AG04450 (cell line): ENCODE data around the gene ST8SIA2. TPM values are rescaled to one million over a fixed set of nuclear protein-coding genes. Genes with fewer than 3 reads are reported as not detected.

Experiments
- CTCF ChIA-PET: fragments of 300-600, 350-600 bp; formaldehyde crosslinking; extraction: SDS; loops from one replicate; lab custom pipeline; 2022; ENCODE audit warnings: antibody characterized with exemption, inconsistent platforms; lab: Charles Lee
- POLR2A ChIA-PET: fragments of 350-600 bp; formaldehyde crosslinking; extraction: SDS; loops from one replicate; lab custom pipeline; 2021; ENCODE audit warnings: antibody characterized with exemption, inconsistent platforms; lab: Yijun Ruan, JAX
- DNase-seq: peaks from one replicate; pipeline ENCODE4 v3.0.0-alpha.2; 2011; ENCODE audit warnings: low read depth, low spot score
- H3K27ac ChIP-seq: one replicate; pipeline ENCODE4 v1.5.1; 2012; ENCODE audit warnings: low read depth, low read length, control low read depth
- H3K27me3 ChIP-seq: one replicate; pipeline ENCODE4 v1.6.0; 2012; ENCODE audit warnings: low read length; ENCODE audit not compliant: control insufficient read depth, insufficient read depth
- H3K4me3 ChIP-seq: 2 replicates; pipeline ENCODE4 v1.5.1; 2011; ENCODE audit warnings: mild to moderate bottlenecking, low read depth, low read length, control low read depth
- H3K9me3 ChIP-seq: 2 replicates; pipeline ENCODE4 v1.5.1; 2012; ENCODE audit warnings: low read length; ENCODE audit not compliant: control insufficient read depth, insufficient read depth
- CTCF ChIP-seq: IDR thresholded peaks from 2 replicates; pipeline ENCODE4 v1.5.1; 2011; ENCODE audit warnings: low read depth, low read length, control low read depth, inconsistent platforms
- polyA plus RNA-seq: library from polyadenylated mRNA; depleted of rRNA; stranded (reverse); fragments of >200 nt; gene quantifications from 2 replicates; pipeline ENCODE4 v1.2.3, GENCODE V29; 2011

Gene ST8SIA2
- polyA plus RNA-seq, 1 experiment: 0.21 TPM

DNA sequence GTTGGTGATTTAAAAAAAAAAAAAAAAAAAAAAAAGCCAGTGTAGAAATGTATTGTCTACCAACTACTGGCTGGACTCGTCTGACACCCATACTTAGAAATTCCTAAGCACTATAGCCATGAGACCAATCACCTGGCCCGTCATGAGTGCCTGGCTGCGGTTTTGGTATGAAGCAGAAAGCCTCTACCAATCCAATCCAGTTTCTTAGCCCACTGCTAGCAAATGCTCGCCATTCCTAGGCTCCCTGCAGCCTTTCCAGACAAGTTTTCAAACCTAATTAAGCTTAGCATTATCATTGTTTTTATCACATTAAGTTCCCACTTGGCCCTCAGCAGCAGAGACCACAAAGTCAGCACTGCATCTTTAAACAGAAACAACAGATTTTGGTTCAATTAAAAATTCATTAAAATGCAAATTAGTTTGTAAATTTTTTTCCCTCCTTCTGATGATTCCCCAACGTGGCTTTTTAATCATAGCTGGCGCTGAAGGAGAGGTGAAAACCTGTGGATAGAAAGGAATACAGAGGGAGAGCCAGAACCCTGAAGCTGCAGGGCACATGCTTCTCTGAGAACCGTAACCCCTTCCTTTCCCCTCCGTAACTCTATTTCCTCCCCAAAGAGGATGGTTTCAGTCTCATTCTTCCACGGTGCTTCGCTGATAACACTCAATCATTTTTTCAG, 32.2 kb upstream of the ST8SIA2 start:
- no peak for TF ChIP-seq CTCF
- H3K27me3 ChIP-seq: no peaks in the 10 kb centered on the region
- POLR2A ChIA-PET: no interaction called here
- H3K27ac ChIP-seq: no peak overlapping the region
- no peaks in the 10 kb centered on the region for H3K9me3 ChIP-seq
- no peak for DNase-seq
- CTCF ChIA-PET: no interaction called here
- no peak overlapping the region for H3K4me3 ChIP-seq

- no peak for TF ChIP-seq CTCF
- DNase-seq: no peak
- H3K4me3 ChIP-seq: no peak overlapping the region
- ChIA-PET CTCF (no interaction called here), POLR2A (no interaction called here)
- no peaks in the 10 kb centered on the region for H3K27me3 ChIP-seq
- no peak overlapping the region for H3K27ac ChIP-seq
- H3K9me3 ChIP-seq: no peaks in the 10 kb centered on the region
Measured at GRCh38 chr15:92362001-92362350, 31.7 kb upstream of the ST8SIA2 start.

- Histone ChIP-seq H3K4me3 (no peak overlapping the region), H3K9me3 (no peaks in the 10 kb centered on the region), H3K27me3 (no peaks in the 10 kb centered on the region), H3K27ac (no peak overlapping the region)
- no peak for DNase-seq
- CTCF ChIA-PET: no interaction called here
- POLR2A ChIA-PET: no interaction called here
- no peak for TF ChIP-seq CTCF
Measured at GRCh38 chr15:92365084-92365483, 28.6 kb upstream of the ST8SIA2 start.

GRCh38 chr15:92365906-92366305, 27.8 kb upstream of the ST8SIA2 start:
- H3K4me3 ChIP-seq: no peak overlapping the region
- no peak for TF ChIP-seq CTCF
- no peaks in the 10 kb centered on the region for H3K27me3 ChIP-seq
- no peak for DNase-seq
- H3K9me3 ChIP-seq: no peaks in the 10 kb centered on the region
- ChIA-PET POLR2A (no interaction called here), CTCF (no interaction called here)
- H3K27ac ChIP-seq: no peak overlapping the region

DNA sequence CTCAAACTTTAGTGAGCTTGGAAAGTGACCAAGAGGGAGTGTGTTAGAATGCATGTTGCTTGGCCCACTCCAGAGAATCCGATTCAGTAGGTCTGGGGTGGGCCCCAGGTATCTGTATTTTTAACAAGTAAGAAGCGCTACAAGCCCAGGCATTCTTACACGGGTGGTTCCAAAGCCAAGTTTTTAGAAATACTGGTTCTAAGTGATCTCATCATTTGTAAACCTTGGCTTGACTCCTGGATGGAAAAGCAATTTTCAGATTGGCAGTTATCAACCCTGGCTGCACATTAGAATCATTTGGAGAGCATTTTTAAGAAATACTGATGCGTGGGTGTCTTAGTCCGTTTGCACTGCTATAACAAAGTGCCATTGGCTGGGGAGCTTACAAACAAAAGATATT, 27.3 kb upstream of the ST8SIA2 start:
- no peak for TF ChIP-seq CTCF
- ChIA-PET CTCF (no interaction called here), POLR2A (no interaction called here)

More for the DNA sequence above, 27.3 kb upstream of the ST8SIA2 start:
- Histone ChIP-seq H3K27me3 (no peaks in the 10 kb centered on the region), H3K9me3 (no peaks in the 10 kb centered on the region), H3K27ac (no peak overlapping the region), H3K4me3 (no peak overlapping the region)
- DNase-seq: no peak
